HEK293T (cell line): ENCODE measurements around the gene GAB2.

Experiments used
- ARNT ChIP-seq: fragments of 450-650 bp; IDR thresholded peaks from 2 replicates; pipeline ENCODE4 v1.6.1; 2017; ENCODE audit warnings: mild to moderate bottlenecking
- BHLHE40 ChIP-seq: fragments of 450-650 bp; IDR thresholded peaks from 2 replicates; pipeline ENCODE4 v1.6.1; 2016; ENCODE audit warnings: mild to moderate bottlenecking, moderate library complexity, borderline replicate concordance
- CTBP1 ChIP-seq: fragments of 450-650 bp; IDR thresholded peaks from 2 replicates; pipeline ENCODE4 v1.6.1; 2016; ENCODE audit warnings: borderline replicate concordance
- ELF4 ChIP-seq: fragments of 450-650 bp; IDR thresholded peaks from 2 replicates; pipeline ENCODE4 v1.6.1; 2017; ENCODE audit warnings: antibody characterized with exemption
- FOXA1 ChIP-seq: fragments of 450-650 bp; IDR thresholded peaks from 2 replicates; pipeline ENCODE4 v1.6.1; 2016; ENCODE audit warnings: mild to moderate bottlenecking
- FOXK2 ChIP-seq: fragments of 450-650 bp; IDR thresholded peaks from 2 replicates; pipeline ENCODE4 v1.6.1; 2016; ENCODE audit warnings: mild to moderate bottlenecking
- FOXM1 ChIP-seq: fragments of 450-650 bp; IDR thresholded peaks from 2 replicates; pipeline ENCODE4 v1.6.1; 2017; ENCODE audit warnings: mild to moderate bottlenecking, borderline replicate concordance
- NFRKB ChIP-seq: fragments of 450-650 bp; IDR thresholded peaks from 2 replicates; pipeline ENCODE4 v1.6.1; 2016; ENCODE audit warnings: mild to moderate bottlenecking, moderate library complexity
- PKNOX1 ChIP-seq: fragments of 450-650 bp; IDR thresholded peaks from 2 replicates; pipeline ENCODE4 v1.6.1; 2016
- SP1 ChIP-seq: fragments of 450-650 bp; IDR thresholded peaks from 2 replicates; pipeline ENCODE4 v1.6.1; 2017
- ZNF384 ChIP-seq: fragments of 450-650 bp; IDR thresholded peaks from 2 replicates; pipeline ENCODE4 v1.6.1; 2016

- TF ChIP-seq FOXK2 (no peak), SP1 (no peak), FOXM1 (no peak), ELF4 (no peak), NFRKB (no peak), PKNOX1 (no peak), ARNT (no peak), BHLHE40 (no peak), CTBP1 (no peak), ZNF384 (no peak), FOXA1 (no peak)
These were observed 236.9 kb downstream of the GAB2 start for GRCh38 chr11:78180751-78181150.
